Fibroblast of the conjunctiva (primary cell): ENCODE measurements around the gene ENTPD3.
A peak's percentile ranks its signal among the peaks of the same experiment; 100 is the strongest.
"Not testable (repeated sequence)": the region's sequence is repeated elsewhere in the genome, so short reads cannot be mapped to it uniquely, and the experiment has no call there.

Experiments used
- DNase-seq: peaks from one replicate; pipeline ENCODE4 v3.0.0-alpha.2; 2010; ENCODE audit warnings: low read depth

ENTPD3 gene

DNA sequence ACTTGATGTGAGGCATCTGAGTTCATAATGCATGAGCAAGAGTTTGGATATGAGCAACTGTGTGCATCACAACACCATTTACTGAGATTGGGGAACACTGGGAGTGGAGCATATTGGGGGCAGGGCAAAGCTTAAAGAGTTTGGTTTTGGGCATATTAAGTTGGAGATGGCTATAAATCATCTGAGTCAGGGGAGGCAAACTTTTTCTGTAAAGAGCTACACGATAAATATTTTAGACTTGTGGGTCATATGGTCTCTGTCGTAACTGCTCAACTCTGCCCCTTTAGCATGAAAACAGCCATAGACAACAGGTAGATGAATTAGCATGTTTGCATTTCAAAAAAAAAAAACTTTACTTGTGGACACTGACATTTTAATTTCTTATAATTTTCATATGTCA, 20.0 kb downstream of the ENTPD3 start:
- no peak for DNase-seq

DNA sequence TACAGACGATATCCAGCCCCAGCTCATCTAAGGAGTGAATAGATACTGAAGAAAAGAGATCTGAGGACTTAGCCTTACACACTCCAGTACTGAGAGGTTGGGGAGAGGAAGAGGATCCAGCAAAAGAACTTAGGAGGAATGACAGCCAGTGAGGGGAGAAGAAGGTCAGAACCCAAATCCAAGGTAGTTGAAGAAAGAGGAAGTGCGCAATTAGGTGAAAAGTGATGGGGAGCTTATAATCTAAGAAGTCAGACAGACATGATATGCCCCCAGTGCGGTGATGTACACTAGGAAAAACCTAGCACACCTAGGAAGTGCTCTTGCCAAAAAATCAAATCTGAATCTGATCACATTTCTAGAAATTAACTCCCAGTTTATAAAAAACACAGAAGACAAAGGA, 20.6 kb downstream of the ENTPD3 start:
- DNase-seq: no peak

DNA sequence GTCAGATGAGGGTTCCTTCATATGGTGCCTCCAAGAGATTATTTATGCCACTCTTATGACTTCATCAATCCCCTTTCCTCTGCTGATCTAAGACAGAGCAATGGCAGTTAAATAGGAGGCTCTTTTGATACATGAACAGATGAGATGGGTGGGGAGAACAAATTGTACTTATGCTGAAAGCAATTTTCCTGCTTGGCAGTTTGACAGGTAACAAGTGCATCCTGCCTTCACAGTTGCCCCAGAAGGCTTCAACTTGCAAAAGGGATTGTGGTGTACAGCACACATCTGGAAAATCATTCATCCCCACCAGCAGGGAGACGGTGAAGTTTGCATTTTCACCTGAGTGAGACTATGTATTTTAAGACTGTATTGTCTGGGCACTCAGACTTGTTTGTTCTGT, 27.3 kb downstream of the ENTPD3 start:
- DNase-seq: no peak

DNA sequence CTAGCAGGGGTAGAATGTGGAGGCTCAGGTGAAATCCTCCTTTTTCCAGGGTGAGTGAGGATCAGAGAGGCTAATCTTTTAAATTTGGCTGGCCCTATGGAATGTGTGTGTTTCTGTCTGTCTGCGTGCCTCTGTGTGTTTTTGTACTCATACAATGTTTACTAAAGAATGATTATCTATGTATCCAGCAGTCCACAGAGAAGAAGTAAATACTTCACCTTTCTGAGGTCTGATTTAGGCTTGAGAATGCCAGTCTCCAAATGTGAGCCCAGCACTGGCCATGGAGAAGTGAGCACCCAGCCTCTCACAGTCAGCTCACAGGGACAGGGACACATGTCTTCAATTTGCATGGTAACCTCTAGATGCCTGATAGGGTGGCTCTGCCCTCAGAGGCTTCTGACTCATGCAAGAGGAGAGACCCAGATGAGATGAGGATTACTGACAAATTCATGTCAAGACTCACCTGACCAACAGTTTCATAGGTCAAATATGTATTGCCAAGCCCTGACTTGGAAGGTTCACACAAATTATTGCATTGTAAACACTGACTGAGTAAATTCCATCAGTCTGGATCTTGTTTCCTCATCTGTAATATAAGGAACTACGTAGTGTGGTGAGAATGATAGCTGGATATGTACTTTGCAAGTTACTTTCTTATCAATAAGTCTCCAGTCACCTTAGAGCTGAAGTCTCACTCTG, 31.0 kb downstream of the ENTPD3 start:
- no peak for DNase-seq

DNA sequence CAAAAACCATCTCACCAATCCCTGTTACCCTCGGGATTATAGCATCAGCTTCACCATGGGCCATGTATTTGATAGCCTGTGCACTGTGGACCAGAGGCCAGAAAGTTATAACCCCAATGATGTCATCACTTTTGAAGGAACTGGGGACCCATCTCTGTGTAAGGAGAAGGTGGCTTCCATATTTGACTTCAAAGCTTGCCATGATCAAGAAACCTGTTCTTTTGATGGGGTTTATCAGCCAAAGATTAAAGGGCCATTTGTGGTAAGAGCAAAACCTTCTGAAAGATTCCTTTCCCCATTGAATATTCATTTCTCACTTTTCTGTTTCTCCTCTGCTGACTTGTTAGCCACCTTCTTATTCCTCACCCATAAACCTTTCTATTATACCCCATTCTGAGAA, 35.9 kb downstream of the ENTPD3 start:
- no peak for DNase-seq

DNA sequence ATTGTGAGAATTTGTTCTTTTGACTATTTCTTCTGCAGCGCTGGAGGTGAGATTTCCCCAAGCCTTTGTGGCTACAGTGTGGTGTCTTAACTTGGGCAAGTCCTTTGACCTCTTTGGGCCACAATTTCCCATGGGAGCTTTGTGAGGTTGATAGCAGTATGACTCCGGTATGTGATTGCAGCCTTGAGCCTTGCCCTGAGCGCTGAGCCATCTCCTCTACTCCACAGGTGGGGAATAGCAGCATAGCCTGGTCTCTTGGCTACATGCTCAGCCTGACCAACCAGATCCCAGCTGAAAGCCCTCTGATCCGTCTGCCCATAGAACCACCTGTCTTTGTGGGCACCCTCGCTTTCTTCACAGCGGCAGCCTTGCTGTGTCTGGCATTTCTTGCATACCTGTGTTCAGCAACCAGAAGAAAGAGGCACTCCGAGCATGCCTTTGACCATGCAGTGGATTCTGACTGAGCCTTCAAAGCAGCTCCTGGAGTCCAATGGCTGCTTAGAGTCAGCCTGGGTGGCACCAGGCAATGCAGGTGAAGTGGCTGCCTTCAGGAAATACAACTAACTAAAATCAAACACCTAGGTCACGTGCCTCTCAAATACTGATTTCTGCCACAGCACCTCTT, 40.2 kb downstream of the ENTPD3 start:
- DNase-seq: no peak

DNA sequence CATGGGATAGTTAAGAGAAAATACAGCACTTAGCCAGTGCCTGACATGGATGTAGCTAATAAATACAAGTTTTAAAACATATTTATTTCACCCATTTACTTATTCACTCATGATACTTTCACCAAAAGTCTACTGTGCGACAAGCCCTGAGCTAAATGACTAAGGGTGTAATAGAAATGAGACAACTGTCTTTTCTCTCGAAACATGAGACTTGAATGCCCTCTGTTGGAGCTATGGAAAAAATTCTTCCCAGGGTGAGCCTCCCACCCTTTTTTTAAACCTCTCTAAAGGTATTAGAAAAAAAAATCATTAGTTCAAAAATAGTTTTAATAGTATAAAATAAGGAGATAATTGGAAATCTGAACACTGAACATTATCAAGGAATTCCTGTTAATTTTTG, 45.8 kb downstream of the ENTPD3 start:
- no peak for DNase-seq

DNA sequence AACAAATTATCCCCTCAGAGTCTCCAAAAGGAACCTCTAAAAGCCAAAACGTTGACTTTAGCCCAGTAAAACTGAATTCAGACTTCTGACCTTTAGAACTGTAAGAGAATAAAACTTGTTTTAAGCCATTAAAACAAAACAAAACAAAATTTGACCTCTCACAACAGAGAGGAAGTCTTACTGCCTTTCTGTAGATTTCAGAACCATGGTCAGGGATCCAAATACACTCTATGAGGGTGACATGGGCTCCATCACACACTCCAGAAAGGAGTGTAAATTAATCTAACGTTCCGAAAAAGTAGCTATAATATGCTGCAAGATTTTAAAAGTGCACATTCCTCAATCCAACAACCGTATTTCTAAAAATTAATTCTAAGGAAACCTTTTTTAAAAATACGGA, 50.9 kb downstream of the ENTPD3 start:
- no peak for DNase-seq

DNA sequence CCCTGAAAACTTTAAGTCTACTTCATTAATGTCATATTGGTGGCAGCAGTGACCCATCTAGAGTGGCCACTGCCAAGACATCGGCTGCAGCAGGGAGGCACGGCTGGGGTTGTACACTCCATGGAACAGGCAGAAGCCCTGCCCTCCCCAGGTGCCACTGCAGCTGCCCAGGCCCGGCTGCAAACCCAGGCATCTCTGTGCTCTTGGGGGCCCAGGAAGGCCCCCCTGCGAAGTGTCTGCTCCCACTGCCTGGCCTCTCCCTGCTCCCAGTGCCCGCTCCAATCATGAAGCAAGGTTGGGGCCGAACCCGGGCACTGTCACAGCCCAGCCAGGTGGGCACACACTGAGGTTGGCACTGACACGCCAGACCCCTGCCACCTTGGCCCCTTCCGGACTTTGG, 58.1 kb downstream of the ENTPD3 start:
- DNase-seq: no peak

DNA sequence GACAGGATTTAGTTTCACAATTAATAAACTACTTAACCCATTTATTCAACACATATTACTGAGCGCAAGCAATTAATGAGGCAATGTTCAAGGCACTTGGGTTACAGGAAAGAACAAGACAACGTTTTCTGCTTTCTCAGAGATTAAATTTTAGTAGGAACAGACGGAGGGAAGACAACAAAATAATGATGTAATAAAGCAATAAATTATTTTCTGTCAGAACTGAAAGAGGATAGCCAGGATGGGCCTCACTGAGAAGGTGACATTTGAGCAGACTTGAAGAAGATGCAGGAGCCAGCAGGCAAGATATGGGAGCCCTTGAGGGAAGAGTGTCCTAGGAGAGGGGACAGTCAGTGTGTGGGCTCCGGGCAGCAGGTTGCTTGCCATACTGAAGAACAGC, 58.9 kb downstream of the ENTPD3 start:
- no peak for DNase-seq

DNA sequence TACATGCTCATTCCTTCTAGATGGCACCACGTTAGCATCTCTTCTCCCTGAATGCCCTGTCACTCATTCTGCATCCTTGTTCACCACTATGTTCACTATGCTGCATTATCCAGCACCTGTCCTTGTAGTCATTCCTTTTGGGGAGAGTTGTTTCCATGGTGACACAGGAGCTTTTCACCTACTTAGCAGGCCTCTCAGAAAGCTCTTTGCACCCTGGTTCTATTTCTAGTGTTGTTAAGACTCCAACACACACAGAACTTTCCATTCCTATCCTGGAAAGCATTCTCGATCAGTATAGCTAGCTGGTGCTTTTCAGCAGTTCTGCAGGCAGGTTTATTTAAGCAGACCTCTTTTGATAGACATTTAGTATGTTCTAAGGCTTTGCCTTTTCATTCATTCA, 63.5 kb downstream of the ENTPD3 start:
- no peak for DNase-seq

DNA sequence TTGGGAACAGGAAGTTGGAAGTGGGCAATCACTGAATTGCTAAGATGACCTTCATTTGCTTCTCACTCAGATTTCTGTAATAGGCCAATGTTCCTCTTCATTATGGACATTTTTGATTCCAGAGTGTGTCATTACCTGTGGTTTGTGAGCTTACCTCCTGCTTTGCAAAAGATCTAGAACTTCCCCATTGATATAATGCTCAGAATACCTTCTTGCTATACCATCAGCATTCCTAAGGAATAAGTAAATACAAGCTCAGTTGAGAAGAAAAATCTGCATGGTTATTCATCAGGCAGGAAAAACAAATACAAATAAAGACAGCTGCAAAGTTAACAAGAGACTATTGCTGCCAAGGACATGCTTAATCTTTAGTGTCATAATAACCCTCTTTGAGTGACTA, 64.6 kb downstream of the ENTPD3 start:
- DNase-seq: no peak

DNA sequence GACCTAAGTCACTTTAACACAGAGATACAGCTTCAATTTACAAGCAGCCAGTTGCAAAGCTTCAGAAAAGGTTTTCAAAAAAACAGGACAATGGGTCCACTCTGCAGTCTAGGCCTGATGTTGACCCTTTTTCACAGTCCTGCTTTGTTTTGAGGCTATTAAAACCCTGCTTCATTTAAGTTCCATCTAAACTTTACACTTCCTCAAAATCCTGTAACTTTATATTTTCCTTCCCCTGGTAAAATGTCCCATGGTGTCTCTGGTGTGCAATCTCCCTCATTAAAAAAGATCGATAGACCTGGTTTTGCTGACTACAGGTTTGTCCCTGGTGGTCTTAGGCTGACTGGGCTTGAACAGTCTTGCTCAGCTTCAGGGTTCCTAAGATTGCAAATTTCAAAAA, 65.1 kb downstream of the ENTPD3 start:
- no peak for DNase-seq

DNA sequence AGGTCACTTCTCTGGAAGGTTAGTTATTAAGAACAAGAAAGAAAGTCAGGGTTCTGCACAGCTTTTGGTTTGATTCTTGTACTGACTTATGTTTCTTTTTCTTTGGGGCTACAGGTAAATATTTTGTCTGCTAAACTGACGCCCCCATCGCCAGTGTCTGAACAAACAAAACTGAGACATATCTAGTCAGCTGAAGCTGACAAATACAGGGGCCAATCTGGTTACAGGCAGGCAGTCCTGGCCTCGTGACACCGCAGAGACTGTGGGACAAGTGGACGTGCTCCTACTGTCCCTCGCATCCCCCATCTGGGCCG, 65.5 kb downstream of the ENTPD3 start:
- DNase-seq: no peak

DNA sequence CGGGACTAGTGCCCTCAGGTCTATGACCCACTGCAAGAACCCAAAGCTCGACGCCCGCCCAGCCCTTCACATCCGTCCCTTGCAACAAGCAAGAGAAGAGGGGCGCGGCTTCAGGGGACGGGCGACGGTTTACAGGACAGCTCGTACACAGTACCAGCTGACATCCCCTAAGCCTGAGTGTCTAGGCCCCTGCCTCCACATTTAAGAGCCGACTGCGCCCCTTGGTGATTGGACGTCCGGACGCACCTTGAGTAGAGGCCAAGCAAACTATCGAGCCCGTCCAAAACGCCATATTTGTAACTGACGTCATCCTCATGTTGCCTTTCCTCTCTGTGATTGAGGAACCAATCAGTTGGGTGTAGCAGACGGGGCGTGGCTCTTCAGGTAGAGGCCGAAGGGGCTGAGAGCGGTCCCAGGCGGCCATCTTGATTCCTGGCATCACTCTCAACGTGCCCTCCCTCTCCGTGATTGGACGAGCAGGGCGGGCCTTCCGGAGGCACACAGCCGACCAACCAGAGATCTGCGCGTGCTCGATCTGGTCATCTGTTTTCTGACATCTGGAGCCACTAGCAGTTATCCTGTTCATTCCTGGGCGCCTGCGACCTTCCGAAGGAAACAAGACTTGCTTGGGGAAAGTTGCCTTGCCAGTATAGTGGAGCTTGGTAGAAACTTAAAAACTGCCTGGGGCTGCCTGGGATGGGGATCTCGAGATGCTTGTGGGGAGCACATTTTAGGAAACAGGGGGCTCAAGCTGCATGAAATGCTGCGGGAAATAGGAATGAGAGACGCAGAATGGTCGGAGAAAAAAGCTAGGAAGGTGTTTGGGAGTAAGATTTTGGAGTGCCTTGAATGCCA, 66.1 kb downstream of the ENTPD3 start:
- DNase-seq: peak; percentile 98

DNA sequence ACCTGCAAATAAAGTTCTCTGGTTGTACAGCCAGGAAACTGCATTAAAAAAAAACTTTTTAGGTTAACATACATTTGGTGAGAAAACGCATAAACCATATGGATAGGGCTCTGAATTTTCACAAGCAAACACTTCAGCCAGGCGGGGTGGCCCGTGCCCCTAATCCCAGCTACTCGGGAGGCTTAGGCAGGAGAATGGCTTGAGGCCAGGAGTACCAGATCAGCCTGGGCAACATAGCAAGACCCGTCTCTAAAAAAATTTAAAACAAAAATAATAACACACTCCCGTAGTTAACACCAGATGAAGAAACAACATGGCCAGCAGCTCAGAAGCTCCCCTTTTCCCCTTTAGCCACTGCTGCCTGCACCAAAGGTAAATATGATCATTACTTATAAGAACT, 66.9 kb downstream of the ENTPD3 start:
- no peak for DNase-seq

DNA sequence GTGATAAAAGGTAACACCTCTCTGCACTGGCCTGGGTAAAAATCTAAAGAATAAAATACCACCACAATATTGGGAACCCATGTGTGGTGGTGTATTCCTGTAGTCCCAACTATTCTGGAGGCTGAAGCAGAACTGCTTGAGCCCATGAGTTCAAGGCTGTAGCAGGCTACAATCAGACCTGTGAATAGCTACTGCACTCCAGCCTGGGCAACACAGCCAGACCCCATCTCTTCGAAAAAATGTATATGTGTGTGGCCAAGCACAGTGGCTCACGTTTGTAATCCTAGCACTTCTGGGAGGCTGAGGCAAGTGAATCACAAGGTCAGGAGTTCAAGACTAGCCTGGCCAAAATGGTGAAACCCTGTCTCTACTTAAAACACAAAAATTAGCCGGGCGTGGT, 68.3 kb downstream of the ENTPD3 start:
- DNase-seq: no peak

DNA sequence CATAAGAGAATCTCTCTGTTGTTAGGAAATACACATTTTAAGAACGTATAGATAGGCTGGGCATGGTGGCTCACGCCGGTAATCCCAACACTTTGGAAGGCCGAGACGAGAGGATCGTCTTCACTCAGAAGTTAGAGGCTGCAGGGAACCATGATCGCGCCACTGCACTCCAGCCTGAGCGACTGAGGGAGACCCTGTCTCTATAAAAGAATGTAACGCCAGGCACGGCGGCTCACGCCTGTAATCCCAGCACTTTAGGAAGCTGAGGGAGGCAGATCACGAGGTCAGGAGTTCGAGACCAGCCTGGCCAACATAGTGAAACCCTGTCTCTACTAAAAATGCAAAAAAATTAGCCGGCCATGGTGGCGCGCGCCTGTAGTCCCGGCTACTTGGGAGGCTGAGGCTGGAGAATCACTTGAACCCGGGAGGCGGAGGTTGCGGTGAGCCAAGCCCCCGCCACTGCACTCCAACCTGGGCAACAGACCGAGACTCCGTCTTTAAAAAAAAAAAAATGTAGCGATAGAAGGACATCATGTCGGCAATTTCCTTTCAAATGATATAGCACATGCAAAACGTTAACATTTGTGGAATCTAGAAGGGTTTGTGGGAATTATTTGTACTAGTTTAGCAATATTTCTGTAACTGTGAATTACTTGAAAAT, 69.4 kb downstream of the ENTPD3 start:
- no peak for DNase-seq

DNA sequence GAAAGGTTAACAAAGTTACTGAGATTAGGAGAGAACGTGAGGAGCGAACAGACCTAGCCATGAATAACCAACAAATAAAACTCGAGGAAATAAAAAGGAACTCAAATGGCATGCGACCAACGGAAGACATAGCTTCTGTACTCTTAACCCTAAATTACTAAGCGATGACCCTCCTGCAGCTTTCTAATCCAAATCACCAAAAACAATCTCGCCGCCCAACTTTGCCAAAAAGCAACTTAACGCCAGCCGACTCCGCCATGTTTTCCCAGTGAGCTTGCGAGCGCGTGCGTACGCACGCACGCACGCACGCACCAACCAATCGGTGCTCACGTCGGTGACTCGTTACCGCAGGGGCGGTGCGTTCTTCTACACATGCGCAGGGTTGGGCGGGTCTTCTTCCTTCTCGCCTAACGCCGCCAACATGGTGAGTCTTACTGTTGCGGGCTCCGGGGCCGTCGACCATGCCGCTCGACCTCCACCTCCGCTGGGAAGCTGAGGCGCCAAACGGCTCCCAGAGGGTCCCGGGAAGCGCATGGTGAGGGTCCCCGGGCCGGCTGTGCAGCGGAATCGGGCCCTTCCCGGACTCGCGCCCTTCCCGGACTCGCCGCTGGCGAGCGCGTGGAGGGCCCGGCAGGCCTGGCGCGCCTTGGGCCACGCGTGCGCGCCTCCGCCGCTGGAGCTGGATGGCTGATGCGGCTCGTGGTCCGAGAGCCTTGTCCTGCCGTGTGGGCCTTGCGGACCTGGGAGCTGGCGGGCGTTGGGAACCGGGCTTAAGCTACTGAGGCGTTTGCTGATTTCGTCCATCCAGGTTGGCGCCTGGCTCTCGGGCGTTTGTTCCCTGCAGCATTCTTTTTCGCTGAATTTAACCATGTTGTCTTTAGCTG, 70.2 kb downstream of the ENTPD3 start, which contains the start of gene RPL14:
TSS of gene RPL14 (plus strand) at position 400 of the 884 bp plus-strand sequence. CDS start at position 533, 133 bp downstream.
- DNase-seq: peak; percentile 93

DNA sequence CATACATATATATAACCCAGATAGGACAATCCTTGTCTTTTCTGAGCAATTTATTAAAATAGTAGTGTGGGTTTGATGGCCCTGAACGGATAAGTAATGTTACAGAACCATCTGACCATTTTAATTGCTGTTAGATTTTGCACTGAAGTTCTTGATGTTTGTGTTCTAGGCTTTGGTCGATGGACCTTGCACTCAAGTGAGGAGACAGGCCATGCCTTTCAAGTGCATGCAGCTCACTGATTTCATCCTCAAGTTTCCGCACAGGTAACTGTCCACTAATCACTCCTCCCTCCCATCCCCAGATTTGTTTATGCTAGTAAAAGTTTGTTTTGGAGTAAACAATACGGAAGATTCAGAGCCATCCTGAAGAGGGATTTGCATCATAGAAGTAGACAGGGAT, 71.5 kb downstream of the ENTPD3 start:
- no peak for DNase-seq

DNA sequence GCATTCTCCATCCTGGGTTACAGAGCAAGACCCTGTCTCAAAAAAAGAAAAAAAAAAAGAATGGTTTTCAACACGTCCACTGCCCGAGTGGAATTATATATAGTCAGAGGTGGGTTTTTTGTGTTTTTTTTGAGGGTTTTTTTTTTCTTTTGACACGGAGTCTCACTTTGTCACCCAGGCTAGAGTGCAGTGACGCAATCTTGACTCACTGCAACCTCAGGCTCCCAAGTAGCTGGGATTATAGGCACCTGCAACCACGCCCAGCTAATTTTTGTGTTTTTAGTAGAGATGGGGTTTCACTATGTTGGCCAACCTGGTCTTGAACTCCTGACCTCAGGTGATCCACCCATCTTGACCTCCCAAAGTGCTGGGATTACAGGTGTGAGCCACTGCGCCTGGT, 73.5 kb downstream of the ENTPD3 start:
- DNase-seq: not testable (repeated sequence)

DNA sequence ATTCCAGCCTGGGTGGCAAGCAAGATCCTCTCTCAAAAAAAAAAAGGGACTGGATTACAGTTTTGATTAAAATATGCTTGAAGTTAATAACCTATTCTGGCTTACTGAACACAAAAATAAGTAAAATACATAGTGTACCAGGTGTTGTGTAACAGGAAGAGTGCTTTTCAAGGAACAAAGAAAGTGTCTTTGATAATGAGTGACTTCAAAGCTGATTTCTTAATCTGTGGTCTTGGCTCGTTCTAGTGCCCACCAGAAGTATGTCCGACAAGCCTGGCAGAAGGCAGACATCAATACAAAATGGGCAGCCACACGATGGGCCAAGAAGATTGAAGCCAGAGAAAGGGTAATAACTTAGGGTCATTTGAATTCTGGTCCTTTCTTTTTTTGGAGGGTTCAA, 74.2 kb downstream of the ENTPD3 start:
- DNase-seq: no peak
